ENCODE measurements around the gene FBXW2. TPM values are rescaled to one million over a fixed set of nuclear protein-coding genes. Genes with fewer than 3 reads are reported as not detected.

Gene FBXW2
- total RNA-seq, 1 experiment from 2014 or later, result 67.1 TPM

- peak; percentile 28 for DNase-seq (ENCODE audit: low read depth)
Observed at GRCh38 chr9:120715389-120715924, 77.8 kb downstream of the FBXW2 start.

GRCh38 chr9:120714846-120715388, 78.3 kb downstream of the FBXW2 start:
- no peak for DNase-seq (ENCODE audit: low read depth)

- DNase-seq (ENCODE audit: low read depth), result peak; percentile 96
Observed at GRCh38 chr9:120714088-120714845, 78.9 kb downstream of the FBXW2 start, which contains the start of gene MEGF9. TSS of gene MEGF9 (minus strand) at chr9:120714470. CDS start at chr9:120714358, 112 bp downstream.

GRCh38 chr9:120713257-120714087, 79.7 kb downstream of the FBXW2 start:
- no peak for DNase-seq (ENCODE audit: low read depth)

DNA sequence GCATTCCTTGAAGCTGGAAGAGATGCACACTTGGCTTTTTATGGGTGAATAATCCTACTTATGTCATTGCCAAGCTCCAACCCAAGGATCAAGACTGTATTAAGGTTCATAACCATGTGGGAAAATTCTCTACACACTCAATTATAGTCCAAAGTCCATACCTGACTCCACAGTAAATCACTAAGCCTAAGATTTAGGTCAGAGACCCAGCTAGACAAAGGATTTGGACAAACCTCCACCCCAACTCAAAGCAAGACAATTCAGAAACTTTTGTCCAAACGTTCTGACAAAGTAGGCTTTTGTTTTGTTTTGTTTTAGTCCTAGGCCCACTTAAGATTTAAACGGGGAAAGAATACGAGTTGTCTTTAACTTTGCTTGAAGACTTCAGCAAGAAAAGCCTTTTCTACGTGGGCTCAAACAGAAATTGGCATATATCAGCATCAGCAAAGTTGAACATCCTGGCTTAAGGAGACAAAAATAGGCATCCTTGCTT, 80.6 kb downstream of the FBXW2 start:
- no peak for DNase-seq (ENCODE audit: low read depth)

- peak; percentile 29 for DNase-seq (ENCODE audit: low read depth)
Observed at GRCh38 chr9:120711841-120712538, 81.2 kb downstream of the FBXW2 start.

DNA sequence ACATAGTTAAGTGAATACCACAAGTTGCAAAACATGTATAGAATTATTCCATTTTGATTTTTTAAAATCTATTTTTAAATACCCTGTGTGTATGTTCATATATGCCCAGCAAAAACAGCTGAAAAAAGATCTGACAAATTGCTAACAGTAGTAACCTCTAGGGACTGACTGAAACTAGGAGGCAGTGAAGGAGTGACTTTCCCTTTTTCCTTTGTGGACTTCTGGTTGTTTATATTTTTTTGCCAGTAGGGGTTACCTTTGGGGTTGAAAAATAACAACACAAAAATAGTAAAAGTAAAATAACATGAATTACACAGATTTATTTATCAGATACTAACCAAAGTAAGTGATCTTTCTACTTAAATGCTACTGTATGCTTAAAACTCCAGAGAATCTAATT, 81.9 kb downstream of the FBXW2 start:
- DNase-seq (ENCODE audit: low read depth), result no peak

DNA sequence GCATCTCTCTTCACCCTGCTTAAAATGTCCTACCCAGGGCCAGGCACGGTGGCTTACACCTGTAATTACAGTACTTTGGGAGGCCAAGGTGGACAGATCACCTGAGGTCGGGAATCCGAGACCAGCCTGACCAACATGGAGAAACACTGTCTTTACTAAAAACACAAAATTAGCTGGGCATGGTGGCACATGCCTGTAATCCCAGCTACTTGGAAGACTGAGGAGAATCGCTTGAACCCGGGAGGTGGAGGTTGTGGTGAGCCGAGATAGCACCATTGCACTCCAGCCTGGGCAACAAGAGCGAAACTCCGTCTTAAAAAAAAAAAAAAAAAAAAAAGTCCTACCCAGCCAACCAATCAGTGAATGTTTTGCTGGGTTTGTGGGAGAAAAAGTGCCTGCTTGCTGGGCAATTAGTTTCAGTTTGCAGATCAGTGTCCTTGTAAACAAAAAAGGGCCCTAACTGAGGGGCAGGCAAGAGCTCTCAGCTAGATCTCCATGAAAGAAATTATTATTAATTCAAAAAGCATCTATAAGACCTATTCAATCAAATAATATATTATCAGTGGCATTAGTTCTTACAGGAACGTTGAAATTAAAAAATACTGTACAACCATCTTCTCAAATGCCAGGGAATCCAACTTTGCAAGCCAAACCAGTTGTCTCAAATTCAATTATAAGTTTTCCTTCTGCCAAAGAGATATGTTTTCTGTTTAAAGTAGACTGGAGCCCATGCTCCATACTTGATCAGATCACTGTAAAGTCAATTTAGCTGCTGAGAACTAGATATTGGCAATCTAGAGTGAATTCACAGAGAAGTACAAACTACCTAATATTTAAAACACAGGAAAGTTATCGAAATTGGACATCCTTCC, 82.9 kb downstream of the FBXW2 start:
- DNase-seq (ENCODE audit: low read depth), result no peak

DNA sequence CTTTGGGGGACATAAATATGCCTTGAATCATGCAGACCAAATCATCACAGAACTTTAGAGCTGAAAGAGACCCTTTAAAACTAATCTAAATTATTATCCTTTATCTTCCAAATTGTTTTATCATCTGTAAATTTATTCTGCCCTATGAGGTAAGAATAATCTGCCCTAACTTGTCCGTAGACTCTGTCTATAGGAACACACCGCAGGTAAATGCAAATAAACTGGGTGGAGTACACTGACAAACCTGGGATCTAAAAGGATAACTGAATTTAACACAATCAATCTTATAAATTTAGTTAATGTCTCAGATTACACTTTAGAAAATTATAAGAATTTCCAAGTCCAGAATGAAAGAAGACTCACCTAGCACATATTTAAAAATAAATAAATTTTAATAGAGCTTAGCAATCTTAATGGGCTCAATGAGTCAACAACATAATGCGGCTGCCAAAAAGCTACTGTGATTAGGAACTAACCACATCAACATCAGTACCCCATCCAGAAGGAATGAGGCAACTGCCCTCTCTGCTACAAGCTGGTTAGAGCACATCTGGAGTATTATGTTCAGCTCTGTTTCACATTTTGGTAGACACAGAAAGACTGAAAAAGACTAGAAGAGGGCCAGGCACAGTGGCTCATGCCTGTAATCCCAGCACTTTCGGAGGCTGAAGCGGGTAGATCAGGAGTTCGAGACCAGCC, 84.5 kb downstream of the FBXW2 start:
- DNase-seq (ENCODE audit: low read depth), result no peak

DNA sequence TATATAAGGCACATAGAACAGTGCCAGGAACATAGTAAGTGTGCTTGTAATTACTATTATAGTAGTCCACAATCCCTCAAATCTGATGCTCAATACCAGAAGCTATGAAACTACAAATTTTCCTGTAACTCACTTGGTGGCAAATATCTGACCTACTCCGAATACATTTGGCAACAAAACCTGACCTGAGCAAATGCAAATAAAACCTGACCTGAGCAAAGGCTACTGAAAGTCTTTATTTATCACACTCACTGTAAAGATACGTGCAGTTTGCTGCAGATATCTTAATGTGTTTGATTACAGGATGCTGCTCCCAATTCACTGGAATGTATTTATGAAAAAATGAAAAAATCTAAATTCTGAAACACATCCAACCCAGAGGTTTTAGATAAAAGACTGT, 86.0 kb downstream of the FBXW2 start:
- DNase-seq (ENCODE audit: low read depth), result no peak

Other genes starting within 250 kb of the FBXW2 start
- gene CDK5RAP2, start 213.2 kb downstream of the FBXW2 start, total RNA-seq (2014; rRNA removed; shearing (Covaris generic)), result 52.9 and 65.3 TPM in 2 replicates
- gene MEGF9, start 78.9 kb downstream of the FBXW2 start, total RNA-seq (2014; rRNA removed; shearing (Covaris generic)), result 3.4 and 4.6 TPM in 2 replicates
- gene PSMD5, start 49.5 kb upstream of the FBXW2 start, total RNA-seq (2014; rRNA removed; shearing (Covaris generic)), result 10.4 and 13.2 TPM in 2 replicates
- gene PHF19, start 83.8 kb upstream of the FBXW2 start, total RNA-seq (2014; rRNA removed; shearing (Covaris generic)), result 87.7 and 97.9 TPM in 2 replicates
- gene TRAF1, start 133.4 kb upstream of the FBXW2 start, total RNA-seq (2014; rRNA removed; shearing (Covaris generic)), result 0.43 and 0.70 TPM in 2 replicates